H9 (cell line): ENCODE results near the gene LCE1E. TPM values are rescaled to one million over a fixed set of nuclear protein-coding genes. Genes with fewer than 3 reads are reported as not detected.

Source experiments
- DNase-seq: peaks from one replicate; pipeline ENCODE4 v3.0.0-alpha.2; 2017
- H2AFZ ChIP-seq: one replicate; pipeline ENCODE4 v1.6.1; 2013; ENCODE audit warnings: mild to moderate bottlenecking, low read length, control low read depth, moderate library complexity
- H2AK5ac ChIP-seq: 2 replicates; pipeline ENCODE4 v1.6.1; 2013; ENCODE audit warnings: low read length, control low read depth, mixed read lengths; ENCODE audit not compliant: insufficient read length
- H2BK120ac ChIP-seq: one replicate; pipeline ENCODE4 v1.6.1; 2013; ENCODE audit warnings: low read depth, mild to moderate bottlenecking, low read length, control low read depth, inconsistent platforms; ENCODE audit not compliant: poor library complexity, severe bottlenecking
- H2BK12ac ChIP-seq: 2 replicates; pipeline ENCODE4 v1.6.1; 2013; ENCODE audit warnings: low read length, control low read depth, mixed read lengths, low read depth; ENCODE audit not compliant: insufficient read length
- H2BK15ac ChIP-seq: 2 replicates; pipeline ENCODE4 v1.6.1; 2013; ENCODE audit warnings: low read depth, low read length, control low read depth
- H2BK20ac ChIP-seq: one replicate; pipeline ENCODE4 v1.6.1; 2013; ENCODE audit warnings: low read depth, mild to moderate bottlenecking, low read length, control low read depth, inconsistent platforms; ENCODE audit not compliant: poor library complexity, severe bottlenecking
- H2BK5ac ChIP-seq: 2 replicates; pipeline ENCODE4 v1.6.1; 2013; ENCODE audit warnings: low read length, control low read depth, mixed read lengths; ENCODE audit not compliant: insufficient read length
- H3K14ac ChIP-seq: 2 replicates; pipeline ENCODE4 v1.6.1; 2013; ENCODE audit warnings: low read length, control low read depth; ENCODE audit not compliant: insufficient read depth
- H3K18ac ChIP-seq: 2 replicates; pipeline ENCODE4 v1.6.1; 2013; ENCODE audit warnings: low read depth, mild to moderate bottlenecking, mixed read lengths, low read length, control low read depth; ENCODE audit not compliant: insufficient read length
- H3K23ac ChIP-seq: 2 replicates; pipeline ENCODE4 v1.6.1; 2013; ENCODE audit warnings: low read length, control low read depth, mixed read lengths, low read depth; ENCODE audit not compliant: insufficient read length
- H3K23me2 ChIP-seq: 2 replicates; pipeline ENCODE4 v1.6.1; 2013; ENCODE audit warnings: low read depth, mild to moderate bottlenecking, mixed read lengths, low read length, control low read depth; ENCODE audit not compliant: insufficient read length, poor library complexity, severe bottlenecking
- H3K27ac ChIP-seq: 2 replicates; pipeline ENCODE4 v1.5.1; 2013; ENCODE audit warnings: low read length, control low read depth, mixed read lengths, low read depth; ENCODE audit not compliant: insufficient read length
- H3K27me3 ChIP-seq: 2 replicates; pipeline ENCODE4 v1.6.1; 2013; ENCODE audit warnings: low read length, control low read depth, inconsistent platforms; ENCODE audit not compliant: insufficient read depth
- H3K4ac ChIP-seq: 2 replicates; pipeline ENCODE4 v1.6.1; 2013; ENCODE audit warnings: low read depth, mild to moderate bottlenecking, control low read depth, inconsistent platforms, low read length, moderate library complexity
- H3K4me1 ChIP-seq: 2 replicates; pipeline ENCODE4 v1.6.1; 2013; ENCODE audit warnings: low read length, control low read depth, inconsistent platforms; ENCODE audit not compliant: insufficient read depth
- H3K4me2 ChIP-seq: 2 replicates; pipeline ENCODE4 v1.6.1; 2013; ENCODE audit warnings: low read length, control low read depth, mixed read lengths; ENCODE audit not compliant: insufficient read length, insufficient read depth
- H3K56ac ChIP-seq: 2 replicates; pipeline ENCODE4 v1.6.1; 2013; ENCODE audit warnings: low read depth, mild to moderate bottlenecking, mixed read lengths, low read length, control low read depth; ENCODE audit not compliant: insufficient read length
- H3K79me1 ChIP-seq: 2 replicates; pipeline ENCODE4 v1.6.1; 2013; ENCODE audit warnings: low read depth, mild to moderate bottlenecking, moderate library complexity, low read length, control low read depth, inconsistent platforms; ENCODE audit not compliant: insufficient read depth, poor library complexity, severe bottlenecking
- H3K79me2 ChIP-seq: 2 replicates; pipeline ENCODE4 v1.6.1; 2013; ENCODE audit warnings: low read length, control low read depth, inconsistent platforms; ENCODE audit not compliant: insufficient read depth
- H3K9ac ChIP-seq: 2 replicates; pipeline ENCODE4 v1.6.1; 2013; ENCODE audit warnings: low read length, control low read depth, mixed read lengths; ENCODE audit not compliant: insufficient read length; ENCODE audit errors: extremely low read depth
- H3K9me3 ChIP-seq: one replicate; pipeline ENCODE4 v1.6.1; 2013; ENCODE audit warnings: low read depth, low read length, inconsistent platforms; ENCODE audit not compliant: control insufficient read depth
- H3T11ph ChIP-seq: one replicate; pipeline ENCODE4 v1.6.1; 2013; ENCODE audit warnings: mild to moderate bottlenecking, low read length, control low read depth, inconsistent platforms
- H4K20me1 ChIP-seq: one replicate; pipeline ENCODE4 v1.6.1; 2013; ENCODE audit not compliant: control insufficient read depth, insufficient read length, insufficient read depth
- H4K5ac ChIP-seq: 2 replicates; pipeline ENCODE4 v1.6.1; 2013; ENCODE audit warnings: low read depth, mild to moderate bottlenecking, mixed read lengths, low read length, control low read depth; ENCODE audit not compliant: insufficient read length
- H4K8ac ChIP-seq: replicated peaks from 2 replicates; pipeline ENCODE4 v1.6.1; 2013; ENCODE audit warnings: low read length, control low read depth, mixed read lengths, low read depth; ENCODE audit not compliant: insufficient read length
- H4K91ac ChIP-seq: 2 replicates; pipeline ENCODE4 v1.6.1; 2013; ENCODE audit warnings: low read depth, mild to moderate bottlenecking, moderate library complexity, mixed read lengths, low read length, control low read depth; ENCODE audit not compliant: insufficient read length
- H3K27ac Mint-ChIP-seq, 3 experiments: 2 replicates in 2 of 3; 3 replicates in 1 of 3; pipeline ENCODE4 v1.8.0; 2020 to 2021; ENCODE audit warnings: mixed read lengths in 3 of 3, mild to moderate bottlenecking in 1 of 3, moderate library complexity in 1 of 3
- H3K27me3 Mint-ChIP-seq: 2 replicates; pipeline ENCODE4 v1.8.0; 2021; ENCODE audit warnings: low read depth, mild to moderate bottlenecking, moderate library complexity, mixed read lengths
- H3K36me3 Mint-ChIP-seq, 3 experiments: 2 replicates in 2 of 3; 3 replicates in 1 of 3; pipeline ENCODE4 v1.8.0; 2020 to 2021; ENCODE audit warnings: low read depth in 3 of 3, mixed read lengths in 3 of 3; ENCODE audit not compliant: insufficient read depth in 1 of 3
- H3K4me1 Mint-ChIP-seq, 2 experiments: 2 replicates each; pipeline ENCODE4 v1.8.0; 2020; ENCODE audit warnings: mixed read lengths in 2 of 2
- H3K4me3 Mint-ChIP-seq, 2 experiments: 2 replicates in 1 of 2; 3 replicates in 1 of 2; pipeline ENCODE4 v1.8.0; 2020 to 2021; ENCODE audit warnings: mild to moderate bottlenecking in 2 of 2, mixed read lengths in 2 of 2, moderate library complexity in 1 of 2
- H3K9me3 Mint-ChIP-seq, 2 experiments: 2 replicates in 1 of 2; 3 replicates in 1 of 2; pipeline ENCODE4 v1.8.0; 2020; ENCODE audit warnings: mild to moderate bottlenecking in 2 of 2, mixed read lengths in 2 of 2, moderate library complexity in 1 of 2
- WGBS: extraction: QIAGEN DNeasy Blood & Tissue Kit; methylation state at CpG from one replicate; pipeline ENCODE4 v1.1.7; 2013; ENCODE audit warnings: missing lambda C conversion rate, low lambda C conversion rate, mixed read lengths; ENCODE audit not compliant: insufficient read length; ENCODE audit errors: extremely low coverage; 5-methylcytosine and 5-hydroxymethylcytosine counted together
- total RNA-seq: library from RNA; stranded (reverse); gene quantifications from 2 replicates; pipeline ENCODE4 v1.2.1, GENCODE V29; 2021
- TF ChIP-seq, protein P1 (sequence below): fragments of 200-600 bp; sonication (generic); conservative IDR thresholded peaks from 3 replicates; pipeline ENCODE4 v1.8.0; 2021; ENCODE audit warnings: antibody characterized with exemption, mild to moderate bottlenecking

Gene LCE1E
- total RNA-seq, 1 experiment from 2014 or later, result not detected

DNA sequence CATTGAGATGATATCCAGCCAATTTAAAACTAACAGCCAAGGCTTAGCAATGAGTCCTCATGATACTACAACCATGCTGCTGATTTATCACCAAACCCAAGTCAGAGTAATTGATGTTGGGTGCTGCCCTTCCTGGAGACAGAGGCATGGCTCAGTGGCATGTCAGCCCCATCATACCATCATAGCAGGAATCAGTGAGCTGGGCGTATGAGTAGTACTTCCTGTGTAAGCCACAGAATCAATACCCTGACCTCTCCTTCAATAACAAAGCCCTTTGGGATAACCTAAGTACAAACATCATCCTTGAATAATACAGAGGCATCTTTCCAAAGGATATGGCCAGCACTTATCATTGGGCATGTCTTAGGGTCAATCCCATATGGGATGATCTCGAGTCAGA is 3.0 kb upstream of the LCE1E start:
- Histone ChIP-seq H2BK120ac (no peak overlapping the region), H2BK5ac (no peak overlapping the region), H3K4me2 (no peak overlapping the region), H4K5ac (no peak overlapping the region), H2BK20ac (no peak overlapping the region), H2AK5ac (no peak overlapping the region), H2AFZ (no peak overlapping the region), H3K27ac (no peak overlapping the region), H3K14ac (no peak overlapping the region), H3K4me1 (no peaks in the 10 kb centered on the region), H3K23me2 (no peaks in the 10 kb centered on the region), H2BK12ac (no peak overlapping the region), H3K18ac (no peak overlapping the region), H4K8ac (no peak overlapping the region), H4K20me1 (no peaks in the 10 kb centered on the region), H4K91ac (no peak overlapping the region), H3K9ac (no peak overlapping the region), H3K27me3 (no peaks in the 10 kb centered on the region), H3K23ac (no peak overlapping the region), H3K9me3 (peaks cover 75% of the 10 kb centered on the region), H3K56ac (no peak overlapping the region), H3K79me1 (no peaks in the 10 kb centered on the region), H3T11ph (no peak overlapping the region), H3K79me2 (no peaks in the 10 kb centered on the region), H2BK15ac (no peak overlapping the region), H3K4ac (no peak overlapping the region)
- peaks cover 86 to 89% of the 10 kb centered on the region in 2 experiments for H3K9me3 Mint-ChIP-seq
- no peak overlapping the region for H3K4me3 Mint-ChIP-seq
- DNase-seq, result no peak
- H3K36me3 Mint-ChIP-seq, result peaks cover 3 to 27% (median 6%) of the 10 kb centered on the region in 3 experiments; a peak in 4 of 7 replicates
- H3K27ac Mint-ChIP-seq, result no peak overlapping the region
- no peaks in the 10 kb centered on the region for H3K4me1 Mint-ChIP-seq
- no CpG with 5 or more reads among the region's 2 CpGs for WGBS
- H3K27me3 Mint-ChIP-seq, result no peaks in the 10 kb centered on the region; the same call in 1 of the 2 replicates
- TF ChIP-seq, protein P1, sequence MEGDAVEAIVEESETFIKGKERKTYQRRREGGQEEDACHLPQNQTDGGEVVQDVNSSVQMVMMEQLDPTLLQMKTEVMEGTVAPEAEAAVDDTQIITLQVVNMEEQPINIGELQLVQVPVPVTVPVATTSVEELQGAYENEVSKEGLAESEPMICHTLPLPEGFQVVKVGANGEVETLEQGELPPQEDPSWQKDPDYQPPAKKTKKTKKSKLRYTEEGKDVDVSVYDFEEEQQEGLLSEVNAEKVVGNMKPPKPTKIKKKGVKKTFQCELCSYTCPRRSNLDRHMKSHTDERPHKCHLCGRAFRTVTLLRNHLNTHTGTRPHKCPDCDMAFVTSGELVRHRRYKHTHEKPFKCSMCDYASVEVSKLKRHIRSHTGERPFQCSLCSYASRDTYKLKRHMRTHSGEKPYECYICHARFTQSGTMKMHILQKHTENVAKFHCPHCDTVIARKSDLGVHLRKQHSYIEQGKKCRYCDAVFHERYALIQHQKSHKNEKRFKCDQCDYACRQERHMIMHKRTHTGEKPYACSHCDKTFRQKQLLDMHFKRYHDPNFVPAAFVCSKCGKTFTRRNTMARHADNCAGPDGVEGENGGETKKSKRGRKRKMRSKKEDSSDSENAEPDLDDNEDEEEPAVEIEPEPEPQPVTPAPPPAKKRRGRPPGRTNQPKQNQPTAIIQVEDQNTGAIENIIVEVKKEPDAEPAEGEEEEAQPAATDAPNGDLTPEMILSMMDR, result no peak
